Endothelial cell of umbilical vein (primary cell): ENCODE results near the gene BANF2. TPM values are rescaled to one million over a fixed set of nuclear protein-coding genes. Genes with fewer than 3 reads are reported as not detected.

Experiments
- BruUV-seq: library from RNA; stranded (reverse); fragments of 400-500 nt; replicated peaks from 2 replicates; lab custom pipeline; 2021; lab: Mats Ljungman, UMichigan
- CTCF ChIA-PET: fragments of 300-600, 350-600 bp; sonication (Branson Sonifier 250); formaldehyde crosslinking; loops from one replicate; lab custom pipeline; 2021; ENCODE audit warnings: antibody characterized with exemption, inconsistent platforms; lab: Charles Lee
- POLR2A ChIA-PET: fragments of 300-600, 350-600 bp; sonication (Branson Sonifier 250); formaldehyde crosslinking; loops from one replicate; lab custom pipeline; 2021; ENCODE audit warnings: antibody characterized with exemption, inconsistent platforms; lab: Charles Lee
- DNase-seq: peaks from one replicate; pipeline ENCODE4 v3.0.0-alpha.2; 2011; ENCODE audit warnings: low read depth, low spot score
- FAIRE-seq: peaks from 2 replicates; lab custom pipeline; 2011; peaks lifted over from hg19 to GRCh38; lab: Jason Lieb, UNC
- H2AFZ ChIP-seq: 2 replicates; pipeline ENCODE4 v1.6.0; 2012; ENCODE audit warnings: low read depth, low read length, control low read depth, inconsistent platforms
- H3K27ac ChIP-seq: 2 replicates; pipeline ENCODE4 v1.5.1; 2011; ENCODE audit warnings: low read depth, mild to moderate bottlenecking, control low read depth, low read length, moderate library complexity; ENCODE audit not compliant: insufficient read depth
- H3K27me3 ChIP-seq, 2 experiments: 2 replicates each; pipeline versions ENCODE4 v1.6.0 to v1.6.1; 2011; ENCODE audit warnings: low read length in 2 of 2, mixed read lengths in 1 of 2; ENCODE audit not compliant: control insufficient read depth in 2 of 2, insufficient read depth in 2 of 2
- H3K36me3 ChIP-seq, 2 experiments: 2 replicates in 1 of 2; 3 replicates in 1 of 2; pipeline ENCODE4 v1.5.1; 2011; ENCODE audit warnings: low read length in 2 of 2, mild to moderate bottlenecking in 1 of 2, moderate library complexity in 1 of 2; ENCODE audit not compliant: control insufficient read depth in 2 of 2, insufficient read depth in 2 of 2; ENCODE audit errors: extremely low read depth in 1 of 2
- H3K4me1 ChIP-seq: 3 replicates; pipeline ENCODE4 v1.5.1; 2011; ENCODE audit warnings: mild to moderate bottlenecking, low read length; ENCODE audit not compliant: control insufficient read depth, insufficient read depth; ENCODE audit errors: extremely low read depth
- H3K4me2 ChIP-seq: 2 replicates; pipeline ENCODE4 v1.6.1; 2011; ENCODE audit warnings: low read length, control low read depth, mixed read lengths; ENCODE audit not compliant: insufficient read depth
- H3K4me3 ChIP-seq, 3 experiments: fragments of 200-600 bp in 1 of 3; sonication (generic), shearing (Covaris generic) in 1 of 3; replicated peaks in 1 of 3; 2 replicates each; pipeline ENCODE4 v1.5.1; 2011 to 2016; ENCODE audit warnings: control low read depth in 3 of 3, low read length in 3 of 3, mild to moderate bottlenecking in 2 of 3, inconsistent platforms in 1 of 3, low read depth in 1 of 3, moderate library complexity in 1 of 3; ENCODE audit not compliant: insufficient read depth in 1 of 3
- H3K79me2 ChIP-seq: 2 replicates; pipeline ENCODE4 v1.6.0; 2012; ENCODE audit warnings: low read length, inconsistent platforms; ENCODE audit not compliant: control insufficient read depth, insufficient read depth
- H3K9ac ChIP-seq: replicated peaks from 2 replicates; pipeline ENCODE3; 2011; ENCODE audit warnings: low read length, control low read depth; ENCODE audit not compliant: insufficient read depth; ENCODE audit errors: extremely low read depth
- H3K9me1 ChIP-seq: replicated peaks from 3 replicates; pipeline ENCODE4 v1.6.0; 2011; ENCODE audit warnings: mild to moderate bottlenecking, low read length; ENCODE audit not compliant: control insufficient read depth, insufficient read depth; ENCODE audit errors: extremely low read depth
- H3K9me3 ChIP-seq: replicated peaks from 2 replicates; pipeline ENCODE4 v1.5.1; 2012; ENCODE audit warnings: low read length, inconsistent platforms; ENCODE audit not compliant: control insufficient read depth, insufficient read depth
- H4K20me1 ChIP-seq: replicated peaks from 2 replicates; pipeline ENCODE3; 2011; ENCODE audit warnings: mild to moderate bottlenecking, low read length; ENCODE audit not compliant: control insufficient read depth, insufficient read depth; ENCODE audit errors: extremely low read depth
- CTCF ChIP-seq, 2 donors: IDR thresholded peaks; 1 replicate in 1 of 2; 2 replicates in 1 of 2; pipeline ENCODE4 v1.5.1; 2011; ENCODE audit warnings: low read length in 2 of 2, mild to moderate bottlenecking in 2 of 2, moderate library complexity in 2 of 2, control low read depth in 1 of 2, inconsistent platforms in 1 of 2, low read depth in 1 of 2; ENCODE audit not compliant: insufficient read depth in 1 of 2; ENCODE audit errors: extremely low read depth in 1 of 2
- EZH2 ChIP-seq: IDR thresholded peaks from 2 replicates; pipeline ENCODE4 v1.6.1; 2012; ENCODE audit warnings: borderline replicate concordance, low read depth, mild to moderate bottlenecking, moderate library complexity, low read length, inconsistent platforms; ENCODE audit not compliant: severe bottlenecking
- FOS ChIP-seq: IDR thresholded peaks from 2 replicates; pipeline ENCODE4 v1.6.1; 2011; ENCODE audit warnings: mild to moderate bottlenecking, low read length, moderate library complexity, borderline replicate concordance; ENCODE audit not compliant: insufficient read depth
- GATA2 ChIP-seq: IDR thresholded peaks from 2 replicates; pipeline ENCODE4 v1.7.0; 2011; ENCODE audit warnings: low read depth, mild to moderate bottlenecking, moderate library complexity, mixed read lengths, low read length; ENCODE audit not compliant: insufficient read length, insufficient read depth
- JUN ChIP-seq: IDR thresholded peaks from 2 replicates; pipeline ENCODE4 v1.6.1; 2011; ENCODE audit warnings: borderline replicate concordance, low read depth; ENCODE audit not compliant: insufficient read length, insufficient read depth
- MAX ChIP-seq: IDR thresholded peaks from 2 replicates; pipeline ENCODE4 v1.6.1; 2011; ENCODE audit not compliant: insufficient read depth, insufficient read length
- MYC ChIP-seq: IDR thresholded peaks from one replicate; pipeline ENCODE4 v1.6.1; 2011; ENCODE audit warnings: mild to moderate bottlenecking, low read depth, low read length
- POLR2A ChIP-seq: IDR thresholded peaks from 2 replicates; pipeline ENCODE4 v1.6.1; 2012; ENCODE audit warnings: low read depth, mild to moderate bottlenecking, control low read depth, low read length
- POLR2AphosphoS5 ChIP-seq: IDR thresholded peaks from 2 replicates; pipeline ENCODE4 v1.6.1; 2012; ENCODE audit warnings: low read depth, mild to moderate bottlenecking, control low read depth, low read length, moderate library complexity; ENCODE audit not compliant: insufficient read depth
- dilution Hi-C: fragments of 300-500 bp; cut with MboI; formaldehyde crosslinking; loops from one replicate; pipeline ENCODE4 v1.15.0; 2019; ENCODE audit warnings: low sequenced_read_pairs; ENCODE audit not compliant: extremely low pct_ligation_motif_present
- intact Hi-C: fragments of 100-400 bp; cut with micrococcal nuclease; formaldehyde crosslinking; loops from one replicate; pipeline ENCODE4 v1.10.0; 2022
- polyA plus RNA-seq, 4 experiments: library from polyadenylated mRNA; depleted of rRNA in 3 of 4; stranded (reverse) in 3 of 4; unstranded in 1 of 4; fragments of >200 nt; gene quantifications; 2 replicates each; pipeline versions ENCODE4 v1.2.1 to v1.2.3, GENCODE V29; 2011 to 2012; ENCODE audit warnings: missing spikeins in 1 of 4
- total RNA-seq: library from RNA; stranded (reverse); gene quantifications from 2 replicates; pipeline ENCODE4 v1.2.3, GENCODE V29; 2021

Gene BANF2
- total and polyA plus RNA-seq, 2 donors (not counting 3 experiments of a cell fraction or from before 2014, with no cell fraction given): not detected

- peak overlapping the region; percentile 70 for H3K27ac ChIP-seq
Measured at GRCh38 chr20:17750722-17751045, 50.9 kb downstream of the BANF2 start.

More at GRCh38 chr20:17750722-17751045, 50.9 kb downstream of the BANF2 start:
- POLR2A ChIA-PET: interaction anchor here (1.1 kb wide), 1 partner anchor 68 kb away, joined by 4 read pairs; the partner anchor contains the start of gene RRBP1
- no peak for TF ChIP-seq MAX
- no peak for TF ChIP-seq EZH2
- TF ChIP-seq FOS: no peak
- TF ChIP-seq MYC: no peak
- TF ChIP-seq JUN: no peak
- TF ChIP-seq POLR2AphosphoS5: no peak
- TF ChIP-seq CTCF (IDR thresholded peaks at IDR 0.05; ENCODE audit: extremely low read depth in 1 of 2, insufficient read depth in 1 of 2, low read depth in 1 of 2, low read length in 2 of 2): no peak
- no peak for TF ChIP-seq POLR2A
- TF ChIP-seq GATA2: no peak
- Histone ChIP-seq H3K79me2 (no peaks in the 10 kb centered on the region), H3K27me3 (peaks cover 4 to 15% of the 10 kb centered on the region in 2 experiments), H3K9me1 (no peaks in the 10 kb centered on the region), H3K4me2 (peak overlapping the region; percentile 35), H3K4me3 (no peak overlapping the region), H3K36me3 (no peaks in the 10 kb centered on the region), H3K9ac (peak overlapping the region; percentile 13), H2AFZ (peak overlapping the region; percentile 64), H4K20me1 (no peaks in the 10 kb centered on the region), H3K9me3 (no peaks in the 10 kb centered on the region), H3K4me1 (peaks cover 24% of the 10 kb centered on the region)
- intact Hi-C loops (loop anchor here (1.0 kb wide), 4 partner anchors 36 to 146 kb away; partner anchors contain the start of gene RRBP1), dilution Hi-C loops (no loop called here)
- BruUV-seq: TSS peak; percentile 30
- CTCF ChIA-PET: interaction anchor here (2.2 to 2.8 kb wide), 2 partner anchors 68 to 146 kb away, joined by 6 to 10 read pairs; partner anchors contain the start of gene RRBP1
- no peak for DNase-seq
- no peak for FAIRE-seq
